Esophagus muscularis mucosa (tissue), 4 donors: Measurements from ENCODE around the gene RMDN3.

ENCODE experiments used
- CTCF ChIP-seq, 3 experiments: fragments of 200-600 bp in 2 of 3; fragments of 450-650 bp in 1 of 3; sonication (generic) in 2 of 3; IDR thresholded peaks; one replicate each; pipeline ENCODE4 v1.5.1; 2017 to 2019; ENCODE audit warnings: antibody characterized with exemption in 3 of 3, mild to moderate bottlenecking in 2 of 3, moderate library complexity in 1 of 3
- EP300 ChIP-seq: sonication (generic); formaldehyde crosslinking; IDR thresholded peaks from one replicate; pipeline ENCODE4 v1.6.1; 2017; ENCODE audit warnings: antibody characterized with exemption
- POLR2AphosphoS5 ChIP-seq, 2 donors: sonication (generic); formaldehyde crosslinking; IDR thresholded peaks; one replicate each; pipeline ENCODE4 v1.6.1; 2017; ENCODE audit warnings: antibody characterized with exemption in 2 of 2

GRCh38 chr15:40731034-40731433, 24.0 kb downstream of the RMDN3 start:
- no peak for TF ChIP-seq CTCF (IDR thresholded peaks at IDR 0.05)
- TF ChIP-seq POLR2AphosphoS5 (IDR thresholded peaks at IDR 0.05): no peak
- no peak for TF ChIP-seq EP300
